Measurements from ENCODE around the gene KCNQ1OT1. TPM values are rescaled to one million over a fixed set of nuclear protein-coding genes. Genes with fewer than 3 reads are reported as not detected.

The KCNQ1OT1 gene
- total and polyA plus RNA-seq, 4 donors: 0.08 to 5.4 (median 1.2) TPM

DNA sequence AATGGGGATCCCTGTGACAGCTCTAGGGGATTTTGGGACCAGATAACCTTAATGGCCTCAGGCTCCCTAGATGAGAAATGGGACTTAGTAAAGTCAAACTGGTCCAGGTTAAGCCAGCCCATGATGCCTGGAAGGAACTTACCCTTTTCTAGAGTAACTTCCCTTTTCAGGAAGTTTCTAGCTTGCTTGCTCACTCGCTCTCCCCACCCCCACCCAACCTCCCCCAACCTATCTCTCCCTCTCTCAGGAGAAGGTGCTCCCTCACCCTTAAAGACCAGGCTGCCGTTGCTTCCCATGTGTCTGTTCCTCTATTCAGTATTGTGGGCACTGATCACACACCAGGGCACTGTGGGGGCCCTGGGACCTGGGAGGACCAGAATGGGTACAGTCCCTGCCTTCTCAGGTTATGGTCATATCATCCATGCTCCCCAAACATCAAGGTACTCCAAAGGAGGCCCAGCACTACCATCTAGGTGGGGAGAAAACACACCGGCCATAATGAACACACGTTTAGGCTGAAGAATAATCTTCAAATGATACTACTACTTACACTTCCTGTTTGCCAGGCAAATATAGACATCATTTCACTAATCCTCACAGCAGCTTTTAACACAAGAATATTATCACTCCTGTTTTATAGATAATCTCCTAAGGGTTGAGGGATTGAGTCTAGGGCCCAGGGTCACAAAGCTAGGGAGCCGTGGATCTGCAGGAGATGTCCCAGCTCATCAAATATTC is 18.2 kb downstream of the KCNQ1OT1 start:
- WGBS, 2 donors: 85 to 86% methylated on average over 5 of the region's 5 CpGs
- Histone ChIP-seq H3K27ac (ENCODE audit: low read depth in 1 of 2, low read length in 2 of 2) (no peak overlapping the region), H3K4me1 (ENCODE audit: control insufficient read depth in 1 of 2, insufficient read depth in 2 of 2, low read length in 2 of 2) (no peaks in the 10 kb centered on the region), H3K36me3 (ENCODE audit: control insufficient read depth in 1 of 2, insufficient read depth in 2 of 2, low read length in 1 of 2) (no peaks in the 10 kb centered on the region), H3K27me3 (ENCODE audit: control insufficient read depth in 1 of 2, insufficient read depth in 2 of 2, low read length in 1 of 2) (no peaks in the 10 kb centered on the region), H3K4me3 (ENCODE audit: low read length in 2 of 2) (no peak overlapping the region), H3K9me3 (ENCODE audit: control insufficient read depth, low read length) (no peaks in the 10 kb centered on the region)
- no peak for DNase-seq
- ATAC-seq (ENCODE audit: low FRiP score): no peak
- intact Hi-C loops (cut with DNase I): no loop called here

DNA sequence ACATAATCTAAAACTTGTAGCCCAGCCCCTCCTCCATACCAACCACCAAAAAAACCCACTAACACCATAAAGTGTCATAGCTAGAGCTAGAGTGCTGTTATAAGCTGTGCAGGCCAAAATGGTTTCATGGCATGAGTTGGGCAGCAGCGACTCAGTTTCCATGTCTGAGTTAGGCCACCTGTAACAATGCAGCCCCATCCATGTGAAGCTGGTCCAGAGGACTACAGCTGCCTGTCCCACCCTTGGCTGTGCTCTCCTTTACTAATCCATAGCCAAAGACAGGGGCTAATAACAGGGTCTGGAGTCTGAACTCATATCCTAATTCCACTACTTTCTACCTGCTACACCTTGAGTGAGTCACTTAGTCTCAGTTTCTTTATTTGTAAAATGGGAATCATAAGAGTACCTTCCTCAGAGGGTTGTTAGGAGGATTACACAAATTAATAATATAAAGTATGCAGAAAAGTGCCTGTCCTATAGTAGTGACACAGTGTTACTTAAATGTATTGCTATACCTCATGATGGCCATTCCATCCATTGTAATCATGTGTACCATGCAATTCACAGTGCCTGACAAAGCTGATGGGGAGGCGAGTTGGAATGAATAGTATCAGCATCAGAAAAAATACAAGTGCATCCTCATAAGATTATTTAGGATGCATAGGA is 20.6 kb downstream of the KCNQ1OT1 start:
- no peaks in the 10 kb centered on the region for H3K4me1 ChIP-seq (ENCODE audit: control insufficient read depth in 1 of 2, insufficient read depth in 2 of 2, low read length in 2 of 2)
- no peak overlapping the region for H3K4me3 ChIP-seq (ENCODE audit: low read length in 2 of 2)
- WGBS, 2 donors: 93 to 96% methylated on average over 2 of the region's 2 CpGs
- no peaks in the 10 kb centered on the region for H3K27me3 ChIP-seq (ENCODE audit: control insufficient read depth in 1 of 2, insufficient read depth in 2 of 2, low read length in 1 of 2)
- H3K36me3 ChIP-seq (ENCODE audit: control insufficient read depth in 1 of 2, insufficient read depth in 2 of 2, low read length in 1 of 2): no peaks in the 10 kb centered on the region
- no peak overlapping the region for H3K27ac ChIP-seq (ENCODE audit: low read depth in 1 of 2, low read length in 2 of 2)
- intact Hi-C loops (cut with DNase I): no loop called here
- DNase-seq: no peak
- ATAC-seq (ENCODE audit: low FRiP score): no peak
- H3K9me3 ChIP-seq (ENCODE audit: control insufficient read depth, low read length): no peaks in the 10 kb centered on the region

DNA sequence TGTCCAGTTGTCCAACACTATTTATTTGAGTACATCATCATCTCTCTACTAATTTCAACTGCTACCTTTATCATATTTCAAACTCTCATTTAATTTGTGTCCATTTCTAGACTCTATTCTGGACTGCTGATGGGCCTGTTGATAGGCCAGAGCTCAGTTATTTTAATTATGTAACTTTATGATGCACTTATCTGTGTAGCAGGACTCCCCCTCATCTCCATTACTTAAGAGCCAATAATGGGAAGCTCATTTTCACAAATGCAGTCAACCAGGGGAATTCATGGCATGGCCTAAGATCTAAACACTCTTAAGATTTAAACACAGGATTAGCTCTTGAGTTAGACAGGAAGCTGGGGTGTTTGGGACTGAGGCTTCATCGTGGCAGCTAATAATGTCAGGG is 21.4 kb downstream of the KCNQ1OT1 start:
- Histone ChIP-seq H3K4me1 (ENCODE audit: control insufficient read depth in 1 of 2, insufficient read depth in 2 of 2, low read length in 2 of 2) (no peaks in the 10 kb centered on the region), H3K27ac (ENCODE audit: low read depth in 1 of 2, low read length in 2 of 2) (no peak overlapping the region), H3K4me3 (ENCODE audit: low read length in 2 of 2) (no peak overlapping the region), H3K27me3 (ENCODE audit: control insufficient read depth in 1 of 2, insufficient read depth in 2 of 2, low read length in 1 of 2) (no peaks in the 10 kb centered on the region), H3K36me3 (ENCODE audit: control insufficient read depth in 1 of 2, insufficient read depth in 2 of 2, low read length in 1 of 2) (no peaks in the 10 kb centered on the region), H3K9me3 (ENCODE audit: control insufficient read depth, low read length) (no peaks in the 10 kb centered on the region)
- ATAC-seq (ENCODE audit: low FRiP score) (no peak), DNase-seq (no peak)
- intact Hi-C loops (cut with DNase I): no loop called here
- WGBS, 2 donors: 59 to 61% methylated on average over 1 of the region's 1 CpG

DNA sequence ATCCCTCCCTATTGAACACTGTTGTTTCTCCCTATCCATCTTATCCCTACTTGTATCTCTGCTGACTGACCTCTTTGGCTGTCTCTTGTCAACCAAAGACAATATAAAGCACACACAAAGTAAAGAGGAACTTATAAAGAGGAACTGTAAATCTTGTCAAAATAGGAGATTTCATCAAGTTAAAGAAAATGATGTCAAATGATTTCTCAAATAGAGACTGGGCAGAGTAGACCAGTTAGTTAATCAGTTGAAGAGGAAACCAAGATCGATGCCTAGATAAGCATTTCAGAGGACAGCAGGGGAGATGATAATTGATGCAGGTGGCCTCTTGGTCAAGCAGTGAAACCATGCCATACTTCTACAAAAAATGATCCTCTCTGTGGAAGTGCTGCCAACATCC is 22.7 kb downstream of the KCNQ1OT1 start:
- Histone ChIP-seq H3K9me3 (ENCODE audit: control insufficient read depth, low read length) (no peaks in the 10 kb centered on the region), H3K36me3 (ENCODE audit: control insufficient read depth in 1 of 2, insufficient read depth in 2 of 2, low read length in 1 of 2) (no peaks in the 10 kb centered on the region), H3K4me1 (ENCODE audit: control insufficient read depth in 1 of 2, insufficient read depth in 2 of 2, low read length in 2 of 2) (no peaks in the 10 kb centered on the region), H3K27ac (ENCODE audit: low read depth in 1 of 2, low read length in 2 of 2) (no peak overlapping the region), H3K27me3 (ENCODE audit: control insufficient read depth in 1 of 2, insufficient read depth in 2 of 2, low read length in 1 of 2) (no peaks in the 10 kb centered on the region), H3K4me3 (ENCODE audit: low read length in 2 of 2) (no peak overlapping the region)
- intact Hi-C loops (cut with DNase I): no loop called here
- no peak for DNase-seq
- 76 to 81% methylated on average over 1 of the region's 1 CpG for WGBS, 2 donors
- no peak for ATAC-seq (ENCODE audit: low FRiP score)

DNA sequence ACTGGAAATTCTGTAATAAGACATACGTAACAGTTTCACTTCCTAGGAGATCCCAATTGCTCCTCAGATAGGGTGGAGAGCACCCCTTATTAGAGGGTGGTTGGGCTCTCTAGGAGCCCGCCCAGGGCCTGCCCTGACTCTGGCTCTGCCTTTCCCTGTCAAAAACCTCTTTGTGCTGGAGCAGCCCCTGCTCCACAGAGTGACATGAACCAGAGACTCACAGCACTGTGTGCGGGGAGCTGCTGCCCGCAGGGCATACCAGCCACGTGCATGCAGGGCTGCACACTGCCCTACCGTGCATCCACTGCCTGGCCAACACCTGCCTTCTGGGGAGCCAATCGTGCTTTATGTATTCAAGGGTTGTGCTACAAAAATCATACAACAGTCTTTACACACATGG is 24.3 kb downstream of the KCNQ1OT1 start:
- Histone ChIP-seq H3K27me3 (ENCODE audit: control insufficient read depth in 1 of 2, insufficient read depth in 2 of 2, low read length in 1 of 2) (no peaks in the 10 kb centered on the region), H3K4me3 (ENCODE audit: low read length in 2 of 2) (no peak overlapping the region), H3K4me1 (ENCODE audit: control insufficient read depth in 1 of 2, insufficient read depth in 2 of 2, low read length in 2 of 2) (no peaks in the 10 kb centered on the region), H3K36me3 (ENCODE audit: control insufficient read depth in 1 of 2, insufficient read depth in 2 of 2, low read length in 1 of 2) (no peaks in the 10 kb centered on the region), H3K27ac (ENCODE audit: low read depth in 1 of 2, low read length in 2 of 2) (no peak overlapping the region), H3K9me3 (ENCODE audit: control insufficient read depth, low read length) (no peaks in the 10 kb centered on the region)
- 61 to 65% methylated on average over 7 of the region's 7 CpGs for WGBS, 2 donors
- DNase-seq (peak in 1 of 2 donors; percentile 62), ATAC-seq (ENCODE audit: low FRiP score) (peak; percentile 33)
- intact Hi-C loops (cut with DNase I): no loop called here

DNA sequence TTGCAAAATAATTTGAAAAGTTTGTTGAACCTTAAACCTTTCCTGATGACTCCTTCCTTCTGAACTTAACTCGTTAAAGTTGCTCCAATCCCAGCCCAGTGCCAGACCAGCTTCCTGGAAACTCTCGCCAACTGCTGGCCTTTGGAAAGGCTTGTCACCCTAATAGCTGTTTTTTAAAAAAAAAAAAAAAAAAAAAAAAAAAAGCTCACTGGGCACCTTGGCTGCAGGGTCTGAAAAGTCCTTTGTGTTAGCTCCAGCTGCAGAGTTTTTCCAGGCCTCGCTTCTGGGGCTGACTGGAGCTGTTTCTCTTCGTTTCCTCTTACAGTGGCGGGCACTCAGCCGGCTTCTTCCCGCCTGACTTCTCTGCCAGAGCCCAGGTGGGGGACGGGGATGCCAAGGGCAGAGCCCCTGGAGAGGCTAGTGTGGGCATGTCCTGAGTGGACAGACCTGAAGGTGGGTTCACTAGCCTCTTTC is 25.1 kb downstream of the KCNQ1OT1 start:
- peak in 1 of 2 donors; percentile 47 for DNase-seq
- no peak for ATAC-seq (ENCODE audit: low FRiP score)
- no peaks in the 10 kb centered on the region for H3K27me3 ChIP-seq (ENCODE audit: control insufficient read depth in 1 of 2, insufficient read depth in 2 of 2, low read length in 1 of 2)
- H3K4me3 ChIP-seq (ENCODE audit: low read length in 2 of 2): no peak overlapping the region
- 24 to 27% methylated on average over 8 of the region's 8 CpGs for WGBS, 2 donors
- no peaks in the 10 kb centered on the region for H3K9me3 ChIP-seq (ENCODE audit: control insufficient read depth, low read length)
- H3K27ac ChIP-seq (ENCODE audit: low read depth in 1 of 2, low read length in 2 of 2): no peak overlapping the region
- H3K36me3 ChIP-seq (ENCODE audit: control insufficient read depth in 1 of 2, insufficient read depth in 2 of 2, low read length in 1 of 2): no peaks in the 10 kb centered on the region
- H3K4me1 ChIP-seq (ENCODE audit: control insufficient read depth in 1 of 2, insufficient read depth in 2 of 2, low read length in 2 of 2): no peaks in the 10 kb centered on the region
- intact Hi-C loops (cut with DNase I): no loop called here

DNA sequence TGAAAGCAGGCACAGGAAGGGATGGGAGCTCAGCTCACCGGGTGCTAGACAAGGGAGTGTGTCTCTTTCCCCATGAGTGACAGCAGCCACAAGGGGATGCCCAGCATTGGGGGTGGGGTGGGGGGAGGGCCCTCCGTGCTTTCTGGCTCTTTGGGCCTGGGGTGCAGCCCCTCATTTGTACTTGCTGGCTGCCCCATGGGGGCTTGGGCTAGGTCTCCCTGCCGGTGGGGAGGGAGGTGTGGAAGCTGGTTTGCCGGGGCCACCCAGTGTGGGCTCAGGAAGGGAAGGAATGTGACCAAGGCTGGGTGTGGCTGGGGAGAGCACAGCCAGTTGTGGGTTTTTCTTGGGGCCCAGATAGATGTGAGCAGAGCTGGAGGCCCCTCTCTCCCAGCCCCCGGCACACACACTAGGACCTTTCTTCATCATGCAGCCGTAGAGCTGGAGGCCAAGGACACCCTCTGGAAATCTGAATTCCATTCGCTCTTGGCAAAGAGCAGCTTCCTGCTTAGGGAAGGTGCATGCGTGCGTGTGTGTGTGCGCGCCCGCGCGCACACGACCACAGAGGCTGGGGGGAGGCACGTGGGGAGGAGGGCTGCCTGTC is 25.8 kb downstream of the KCNQ1OT1 start:
- H3K27me3 ChIP-seq (ENCODE audit: control insufficient read depth in 1 of 2, insufficient read depth in 2 of 2, low read length in 1 of 2): no peaks in the 10 kb centered on the region
- H3K9me3 ChIP-seq (ENCODE audit: control insufficient read depth, low read length): no peaks in the 10 kb centered on the region
- ATAC-seq (ENCODE audit: low FRiP score) (no peak), DNase-seq (no peak)
- intact Hi-C loops (cut with DNase I): no loop called here
- H3K27ac ChIP-seq (ENCODE audit: low read depth in 1 of 2, low read length in 2 of 2): no peak overlapping the region
- no peaks in the 10 kb centered on the region for H3K36me3 ChIP-seq (ENCODE audit: control insufficient read depth in 1 of 2, insufficient read depth in 2 of 2, low read length in 1 of 2)
- 80 to 83% methylated on average over 16 of the region's 16 CpGs for WGBS, 2 donors
- no peaks in the 10 kb centered on the region for H3K4me1 ChIP-seq (ENCODE audit: control insufficient read depth in 1 of 2, insufficient read depth in 2 of 2, low read length in 2 of 2)
- H3K4me3 ChIP-seq (ENCODE audit: low read length in 2 of 2): no peak overlapping the region

DNA sequence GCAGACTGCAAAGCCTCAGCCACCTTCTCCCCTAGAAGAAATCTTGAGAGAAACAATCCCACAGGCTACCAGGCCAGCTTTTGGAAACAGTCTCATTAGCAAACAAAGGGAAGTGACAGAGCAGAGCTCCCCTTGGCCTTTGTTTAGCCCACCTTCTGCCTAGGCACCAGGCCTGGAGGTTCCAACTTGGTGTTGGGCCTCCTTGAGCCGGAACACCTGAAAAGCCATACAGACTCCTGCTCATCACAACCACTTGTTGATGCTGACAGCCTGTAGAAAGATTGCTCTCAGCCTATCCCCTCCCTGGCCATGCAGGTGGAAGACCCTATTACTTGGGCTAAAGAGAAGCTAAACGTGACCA is 26.6 kb downstream of the KCNQ1OT1 start:
- no peak for ATAC-seq (ENCODE audit: low FRiP score)
- H3K4me3 ChIP-seq (ENCODE audit: low read length in 2 of 2): no peak overlapping the region
- DNase-seq: no peak
- intact Hi-C loops (cut with DNase I): no loop called here
- H3K9me3 ChIP-seq (ENCODE audit: control insufficient read depth, low read length): no peaks in the 10 kb centered on the region
- WGBS, 2 donors: 92 to 94% methylated on average over 2 of the region's 2 CpGs
- H3K27me3 ChIP-seq (ENCODE audit: control insufficient read depth in 1 of 2, insufficient read depth in 2 of 2, low read length in 1 of 2): no peaks in the 10 kb centered on the region
- H3K4me1 ChIP-seq (ENCODE audit: control insufficient read depth in 1 of 2, insufficient read depth in 2 of 2, low read length in 2 of 2): no peaks in the 10 kb centered on the region
- H3K27ac ChIP-seq (ENCODE audit: low read depth in 1 of 2, low read length in 2 of 2): no peak overlapping the region
- H3K36me3 ChIP-seq (ENCODE audit: control insufficient read depth in 1 of 2, insufficient read depth in 2 of 2, low read length in 1 of 2): no peaks in the 10 kb centered on the region

Measured in aorta (tissue), 5 donors.